ENCODE data around the gene CDC25C.

CDC25C gene

DNA sequence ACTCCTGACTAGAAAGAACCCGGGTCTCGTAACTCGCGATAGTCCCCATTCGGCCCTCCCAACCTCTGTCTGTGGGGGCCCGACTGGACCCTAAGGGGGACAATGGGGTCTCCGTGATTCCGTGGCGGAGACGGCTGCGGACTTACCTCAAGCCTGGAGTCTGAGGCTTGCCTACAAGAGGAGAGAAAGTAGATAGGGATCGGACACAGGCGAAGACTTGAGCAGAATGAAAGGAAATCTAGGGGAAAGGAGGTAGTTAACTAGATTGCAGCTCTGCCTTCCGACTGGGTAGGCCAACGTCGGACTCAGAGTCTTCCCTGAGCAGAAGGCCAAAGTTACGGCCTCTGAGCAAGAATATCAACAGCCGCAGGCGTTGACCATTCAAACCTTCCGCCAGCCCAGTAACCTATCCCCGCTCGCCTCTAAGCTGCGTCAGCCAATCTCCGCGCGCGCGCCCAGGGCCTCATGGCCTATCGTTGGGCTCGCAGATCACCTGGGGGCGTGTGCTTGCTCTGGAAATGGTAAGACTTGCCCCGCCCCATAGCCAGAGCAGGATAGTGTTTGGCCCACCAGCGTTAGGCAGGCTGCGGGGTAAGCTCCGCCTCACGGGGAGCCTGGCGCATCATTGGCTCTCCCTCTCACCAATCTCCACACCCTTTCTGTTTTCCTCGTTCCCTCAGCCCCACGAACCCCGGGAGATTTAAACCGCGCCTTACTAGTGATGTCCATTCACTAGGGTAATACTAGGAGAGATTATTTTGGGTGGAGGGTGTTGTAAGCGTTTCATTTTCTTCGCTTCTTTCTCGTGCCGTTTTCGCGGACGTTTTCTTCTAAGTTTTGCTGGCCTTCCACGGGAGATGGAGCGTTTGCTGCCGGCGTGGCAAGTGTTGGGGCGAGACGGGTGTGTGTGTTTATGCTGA is at the start of gene CDC25C:
TSS of gene CDC25C (minus strand) at position 356 of the 920 bp plus-strand sequence. CDS start 624 bp downstream, outside the sequence.
- DNase-seq (ENCODE audit: low read depth, low spot score) = peak; percentile 100

- DNase-seq (ENCODE audit: low read depth, low spot score) = no peak
Observed at GRCh38 chr5:138372653-138373052, 41.0 kb upstream of the CDC25C start.

DNA sequence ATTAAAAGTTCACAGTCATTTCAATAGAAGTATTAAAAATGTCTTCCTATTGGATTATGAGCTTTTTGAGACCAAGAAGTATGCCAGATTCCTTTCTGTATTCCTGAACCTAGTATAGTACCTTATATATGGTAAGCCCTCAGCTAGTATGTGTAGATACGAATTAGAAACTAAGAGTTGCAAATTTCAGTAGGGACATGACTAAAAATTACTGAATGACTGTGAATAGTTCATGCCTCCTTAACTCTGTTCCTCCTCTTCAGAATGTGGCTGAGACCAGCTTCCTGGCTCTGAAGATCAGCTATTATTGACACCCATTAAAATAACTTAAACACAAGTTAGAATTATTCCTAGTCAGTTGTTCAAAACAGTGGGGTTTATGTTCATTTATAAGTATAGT is 40.6 kb upstream of the CDC25C start:
- no peak for DNase-seq (ENCODE audit: low read depth, low spot score)

DNA sequence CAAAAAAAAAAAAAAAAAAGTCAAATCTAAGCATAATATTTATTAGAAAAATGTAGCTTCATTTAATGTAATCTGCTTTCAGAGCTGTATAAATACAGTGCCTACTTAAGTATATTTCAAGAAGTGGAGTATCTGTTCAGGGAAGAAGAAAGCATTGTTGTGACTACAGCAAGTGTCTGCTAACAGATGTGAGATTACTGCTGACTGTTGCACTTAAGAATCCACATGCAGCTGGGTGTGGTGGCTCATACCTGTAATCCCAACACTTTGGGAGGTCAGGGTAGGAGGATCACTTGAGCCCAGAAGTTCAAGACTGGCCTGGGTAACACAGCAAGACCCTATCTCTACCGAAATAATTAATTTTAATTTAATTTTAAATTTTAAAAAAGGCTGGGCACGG is 39.9 kb upstream of the CDC25C start:
- no peak for DNase-seq (ENCODE audit: low read depth, low spot score)

DNA sequence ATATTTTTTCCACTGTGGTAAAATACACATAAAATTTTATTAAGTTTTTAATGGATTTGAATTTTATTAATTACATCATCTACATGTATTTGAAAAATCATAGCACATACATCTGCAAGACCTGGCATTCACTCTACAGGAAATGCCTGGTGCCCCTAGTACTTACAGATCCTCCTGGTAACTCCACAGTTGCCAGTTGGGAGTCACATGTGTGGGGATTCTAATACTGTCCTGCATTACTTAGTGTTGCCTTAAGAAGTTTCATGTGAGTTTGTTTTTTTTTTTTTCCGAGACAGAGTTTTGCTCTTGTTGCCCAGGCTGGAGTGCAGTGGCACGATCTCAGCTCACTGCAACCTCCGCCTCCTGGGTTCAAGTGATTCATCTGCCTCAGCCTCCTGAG is 38.9 kb upstream of the CDC25C start:
- no peak for DNase-seq (ENCODE audit: low read depth, low spot score)

- DNase-seq (ENCODE audit: low read depth, low spot score) = no peak
Observed at GRCh38 chr5:138369706-138370105, 38.1 kb upstream of the CDC25C start.

GRCh38 chr5:138369261-138369660 is 37.7 kb upstream of the CDC25C start:
- no peak for DNase-seq (ENCODE audit: low read depth, low spot score)

- no peak for DNase-seq (ENCODE audit: low read depth, low spot score)
Observed at GRCh38 chr5:138366632-138367382, 35.2 kb upstream of the CDC25C start.

- no peak for DNase-seq (ENCODE audit: low read depth, low spot score)
Observed at GRCh38 chr5:138364576-138364975, 33.0 kb upstream of the CDC25C start.

GRCh38 chr5:138360941-138361452 is 29.4 kb upstream of the CDC25C start:
- no peak for DNase-seq (ENCODE audit: low read depth, low spot score)

GRCh38 chr5:138359621-138360020 is 28.0 kb upstream of the CDC25C start:
- no peak for DNase-seq (ENCODE audit: low read depth, low spot score)

DNA sequence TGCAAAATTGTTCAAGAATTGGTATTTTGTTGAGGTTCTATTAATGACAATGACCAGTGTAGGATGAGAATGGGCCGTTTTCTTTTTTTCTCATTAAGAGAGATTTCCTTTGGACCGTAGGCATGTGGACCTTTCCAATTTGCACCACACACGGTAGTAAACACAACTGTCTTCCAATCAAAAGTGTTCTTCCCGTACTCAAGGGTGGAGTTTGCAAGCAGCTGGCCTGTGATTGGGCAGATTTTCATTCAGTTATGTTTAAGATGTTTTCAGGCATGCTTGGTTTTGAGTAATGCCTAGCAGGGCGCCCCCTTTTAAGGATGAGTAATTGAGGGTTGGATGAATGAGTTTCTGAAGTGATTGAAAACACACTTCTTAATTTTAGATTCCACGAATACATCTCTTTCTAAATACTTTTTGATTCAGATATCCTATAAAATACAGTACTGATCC is 23.3 kb upstream of the CDC25C start:
- peak; percentile 47 for DNase-seq (ENCODE audit: low read depth, low spot score)

DNA sequence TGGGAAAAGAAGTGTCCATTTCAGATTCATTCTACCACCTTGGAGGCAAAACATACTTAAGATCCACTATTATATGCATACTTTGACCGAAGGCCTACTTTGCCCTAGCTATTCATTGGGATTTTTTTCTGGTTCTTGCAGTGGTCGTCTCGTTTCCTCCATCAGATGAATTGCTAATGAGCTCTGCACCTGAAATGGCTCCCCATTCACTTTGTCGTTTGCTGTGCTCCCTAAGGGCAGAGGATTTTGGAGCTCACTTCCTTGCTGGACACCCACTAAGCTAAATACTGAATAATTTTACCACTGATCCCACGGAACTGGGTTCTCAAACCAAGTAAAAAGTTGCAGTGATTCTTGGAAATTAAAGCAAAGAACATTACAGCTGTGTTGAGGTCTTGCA is 22.8 kb upstream of the CDC25C start:
- DNase-seq (ENCODE audit: low read depth, low spot score) = peak; percentile 40

DNA sequence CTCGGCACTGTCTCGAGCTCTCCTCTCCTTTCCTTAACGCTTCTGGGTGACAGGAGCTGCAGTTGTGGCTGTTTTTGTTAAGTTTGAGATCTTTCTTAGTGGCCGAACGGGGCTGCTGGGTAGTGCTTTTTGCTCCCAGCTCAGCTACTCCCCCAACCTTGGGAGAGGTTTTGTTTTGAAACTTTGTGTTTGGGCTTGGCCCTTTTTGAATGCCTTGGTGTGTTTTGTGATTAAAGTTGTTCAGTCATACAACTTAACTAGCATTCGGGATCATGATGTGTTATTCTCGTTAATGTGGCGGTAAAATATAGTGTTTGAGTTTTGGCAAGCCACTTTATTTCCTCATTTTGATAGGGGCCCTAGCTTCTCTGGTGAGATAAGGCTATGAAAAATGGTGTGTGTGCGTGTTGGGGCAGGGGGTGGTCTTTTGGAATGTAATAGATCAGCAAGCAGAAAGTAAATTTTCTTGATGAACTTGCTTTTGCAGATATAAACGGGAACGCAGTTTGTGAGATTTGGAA is 22.0 kb upstream of the CDC25C start:
- DNase-seq (ENCODE audit: low read depth, low spot score) = no peak

GRCh38 chr5:138352722-138353559 is 21.3 kb upstream of the CDC25C start:
- peak; percentile 77 for DNase-seq (ENCODE audit: low read depth, low spot score)

- peak; percentile 97 for DNase-seq (ENCODE audit: low read depth, low spot score)
Observed at GRCh38 chr5:138352071-138352721, 20.6 kb upstream of the CDC25C start, which contains the start of gene KDM3B. KDM3B (plus strand) TSS chr5:138352685; CDS start chr5:138352796, 111 bp downstream.

DNA sequence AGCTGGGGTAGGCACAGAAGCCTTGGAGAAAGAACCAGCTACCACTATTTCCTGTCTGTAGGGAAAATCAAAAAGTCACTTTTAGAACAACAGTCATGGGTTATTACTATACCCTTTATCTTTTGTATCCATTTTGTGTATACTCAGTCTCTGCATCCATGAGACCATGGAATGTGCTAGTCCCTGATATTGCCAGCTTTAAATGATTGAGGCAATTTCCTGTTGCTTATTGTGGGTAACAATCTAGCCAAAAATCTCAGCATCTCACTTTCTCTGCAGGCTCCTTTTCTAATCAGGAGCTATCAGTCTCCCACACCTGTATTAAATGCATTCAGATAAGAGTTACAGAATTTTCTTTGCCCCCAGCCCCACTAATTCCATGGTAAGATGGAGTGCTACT is 19.9 kb upstream of the CDC25C start:
- DNase-seq (ENCODE audit: low read depth, low spot score) = no peak

DNA sequence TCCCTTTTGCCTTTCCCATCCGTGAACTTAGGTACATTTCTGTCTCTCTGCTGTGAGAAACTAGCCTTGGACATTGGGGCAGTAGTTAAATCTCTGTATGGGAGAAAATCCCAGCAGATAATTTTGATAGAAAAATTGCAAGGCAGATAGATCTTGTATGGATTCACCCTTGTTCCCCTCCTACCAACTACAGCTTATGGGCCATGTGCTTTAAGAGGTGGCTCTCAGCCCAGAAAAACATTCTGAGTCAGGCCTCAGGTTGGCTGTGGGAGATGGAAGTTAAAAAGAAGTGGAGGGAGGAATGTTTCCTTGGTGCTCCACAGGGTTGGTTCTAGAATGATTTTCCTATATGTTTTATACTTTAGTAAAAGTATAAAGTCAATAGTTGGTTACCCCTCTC is 19.5 kb upstream of the CDC25C start:
- no peak for DNase-seq (ENCODE audit: low read depth, low spot score)

DNA sequence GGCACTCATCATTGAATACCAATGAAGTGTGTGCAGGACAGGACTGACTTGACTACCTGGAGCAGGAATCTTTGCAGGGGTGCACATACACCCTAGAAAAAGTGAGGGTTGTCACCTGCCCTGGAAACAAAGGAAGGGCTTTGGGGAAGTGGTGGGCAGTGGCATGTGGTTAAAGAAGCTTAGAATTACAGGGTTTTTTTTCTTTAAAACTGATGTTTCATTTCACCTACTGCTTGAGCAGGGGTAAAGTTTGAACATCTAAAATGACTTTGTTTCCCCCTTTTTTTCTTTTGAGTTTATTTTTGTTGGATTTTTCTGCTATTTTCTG is 18.9 kb upstream of the CDC25C start:
- no peak for DNase-seq (ENCODE audit: low read depth, low spot score)

- DNase-seq (ENCODE audit: low read depth, low spot score) = no peak
Observed at GRCh38 chr5:138349852-138350562, 18.4 kb upstream of the CDC25C start.

Data from ELF-1 (cell line).